Ovary (tissue), 9 donors: Measurements from ENCODE around the gene GGT6. TPM values are rescaled to one million over a fixed set of nuclear protein-coding genes. Genes with fewer than 3 reads are reported as not detected.
A peak's percentile ranks its signal among the peaks of the same experiment; 100 is the strongest.

Experiments used
- DNase-seq, 5 donors: peaks; one replicate each; pipeline ENCODE4 v3.0.0-alpha.2; 2019 to 2020
- H3K27ac ChIP-seq, 2 donors: fragments of 200-600 bp; one replicate each; pipeline versions ENCODE4 v1.5.1 to v1.8.0; 2019 to 2022
- H3K27me3 ChIP-seq: fragments of 200-600 bp; one replicate; pipeline ENCODE4 v1.8.0; 2022
- H3K36me3 ChIP-seq: fragments of 200-600 bp; sonication (generic); one replicate; pipeline ENCODE4 v1.5.1; 2019
- H3K4me1 ChIP-seq: one replicate; pipeline ENCODE4 v1.8.1; 2013; ENCODE audit warnings: mild to moderate bottlenecking, moderate library complexity; ENCODE audit not compliant: insufficient read depth
- H3K4me3 ChIP-seq: fragments of 200-600 bp; sonication (generic); one replicate; pipeline ENCODE4 v1.5.1; 2017
- H3K9me3 ChIP-seq, 2 donors: fragments of 200-600 bp in 1 of 2; sonication (generic) in 1 of 2; one replicate each; pipeline versions ENCODE4 v1.5.1 to v1.8.1; 2013 to 2019; ENCODE audit warnings: mild to moderate bottlenecking in 1 of 2, moderate library complexity in 1 of 2
- CTCF ChIP-seq, 3 donors: fragments of 450-650 bp in 2 of 3; fragments of 200-600 bp in 1 of 3; IDR thresholded peaks; one replicate each; pipeline versions ENCODE4 v1.5.1 to v1.8.0; 2016 to 2022; ENCODE audit warnings: antibody characterized with exemption in 3 of 3, mild to moderate bottlenecking in 1 of 3
- EP300 ChIP-seq: sonication (generic); formaldehyde crosslinking; IDR thresholded peaks from one replicate; pipeline ENCODE4 v1.6.1; 2017; ENCODE audit warnings: antibody characterized with exemption
- POLR2A ChIP-seq: fragments of 450-650 bp; IDR thresholded peaks from one replicate; pipeline ENCODE4 v1.6.1; 2017; ENCODE audit warnings: antibody characterized with exemption, mild to moderate bottlenecking, moderate library complexity
- WGBS, 3 donors: extraction: QIAGEN DNeasy Blood & Tissue Kit in 1 of 3; methylation state at CpG; one replicate each; pipeline versions ENCODE4 v1.1.5 to v1.1.7; 2013 to 2017; 5-methylcytosine and 5-hydroxymethylcytosine counted together
- intact Hi-C, 4 donors: fragments of 100-400 bp; cut with DNase I; formaldehyde crosslinking; loops; one replicate each; pipeline versions ENCODE4 v1.11.0 to v1.15.1; 2022 to 2023
- polyA plus RNA-seq, 2 donors: library from polyadenylated mRNA; stranded (reverse); fragments of 200-250 nt in 1 of 2; fragments of 350-450 nt in 1 of 2; fragmentation: Illumina TruSeq in 1 of 2; extraction: RNeasy Lipid Tissue Mini Kit (QIAGEN cat#74804) in 1 of 2; gene quantifications; one replicate each; pipeline ENCODE4 v1.2.3, GENCODE V29; 2013 to 2014
- total RNA-seq, 7 donors: library from RNA; depleted of rRNA in 2 of 7; stranded (reverse); fragments of >200 nt in 2 of 7; fragmentation: NEBNext Ultra II Directional in 3 of 7; extraction: Animal tissue kit (Norgen Biotek cat#: 25700) in 3 of 7; gene quantifications; one replicate each; pipeline versions ENCODE4 v1.1.0 to v1.2.4, GENCODE V29; 2016 to 2023
- donor health status: DM: no; HTN: no; CAD: no; lungs with moderate emphysema.
- donor health status: DM: no; HTN: no; CAD: no.
- donor health status: Bipolar disorder and iron deficiency.
- donor health status: DM: yes; HTN: yes; CAD: no.
- donor health status: DM: no; HTN: no; CAD: no.
- donor health status: DM: yes; HTN: yes; CAD: no.

GGT6 gene
- total and polyA plus RNA-seq, 9 donors: 0.08 to 31.5 (median 1.1) TPM

GRCh38 chr17:4559139-4559791, 1.1 kb downstream of the GGT6 start:
- Histone ChIP-seq H3K4me1 (peaks cover 11% of the 10 kb centered on the region), H3K27me3 (no peaks in the 10 kb centered on the region), H3K9me3 (no peaks in the 10 kb centered on the region), H3K27ac (no peak overlapping the region), H3K36me3 (no peaks in the 10 kb centered on the region), H3K4me3 (no peak overlapping the region)
- TF ChIP-seq CTCF (IDR thresholded peaks at IDR 0.05) (no peak), POLR2A (no peak), EP300 (no peak)
- 59 to 60% (median 59%) methylated on average over 15 to 17 of the region's 17 CpGs for WGBS, 3 donors
- peak in 3 of 5 donors; percentile 24 to 46 (median 34) for DNase-seq
- intact Hi-C loops: loop anchor here in 1 of 4 donors (10.0 kb wide), 1 partner anchor 134 kb away; no protein-coding TSS in a partner anchor

GRCh38 chr17:4558347-4558971, 1.9 kb downstream of the GGT6 start:
- intact Hi-C loops: loop anchor here in 1 of 4 donors (10.0 kb wide), 1 partner anchor 134 kb away; no protein-coding TSS in a partner anchor
- TF ChIP-seq POLR2A (no peak), CTCF (IDR thresholded peaks at IDR 0.05) (no peak), EP300 (no peak)
- peaks cover 11% of the 10 kb centered on the region for H3K4me1 ChIP-seq
- H3K9me3 ChIP-seq: no peaks in the 10 kb centered on the region
- H3K36me3 ChIP-seq: no peaks in the 10 kb centered on the region
- no peak overlapping the region for H3K4me3 ChIP-seq
- no peak overlapping the region for H3K27ac ChIP-seq
- 87 to 92% (median 90%) methylated on average over 22 to 24 of the region's 24 CpGs for WGBS, 3 donors
- H3K27me3 ChIP-seq: no peaks in the 10 kb centered on the region
- DNase-seq: no peak

- H3K36me3 ChIP-seq: no peaks in the 10 kb centered on the region
- DNase-seq: no peak
- H3K27me3 ChIP-seq: no peaks in the 10 kb centered on the region
- H3K4me3 ChIP-seq: no peak overlapping the region
- no peak for TF ChIP-seq POLR2A
- TF ChIP-seq CTCF (IDR thresholded peaks at IDR 0.05): no peak
- no peak overlapping the region for H3K27ac ChIP-seq
- no peaks in the 10 kb centered on the region for H3K9me3 ChIP-seq
- peaks cover 11% of the 10 kb centered on the region for H3K4me1 ChIP-seq
- 83 to 89% (median 86%) methylated on average over 6 of the region's 6 CpGs for WGBS, 3 donors
- intact Hi-C loops: loop anchor here in 1 of 4 donors (10.0 kb wide), 1 partner anchor 133 kb away; no protein-coding TSS in a partner anchor
Observed at GRCh38 chr17:4557626-4558346, 2.6 kb downstream of the GGT6 start.

GRCh38 chr17:4556996-4557395, 3.4 kb downstream of the GGT6 start:
- Histone ChIP-seq H3K9me3 (no peaks in the 10 kb centered on the region), H3K4me1 (peaks cover 11% of the 10 kb centered on the region), H3K27me3 (no peaks in the 10 kb centered on the region), H3K27ac (no peak overlapping the region), H3K36me3 (no peaks in the 10 kb centered on the region), H3K4me3 (no peak overlapping the region)
- DNase-seq: no peak
- no peak for TF ChIP-seq CTCF (IDR thresholded peaks at IDR 0.05)
- no peak for TF ChIP-seq POLR2A
- no peak for TF ChIP-seq EP300
- intact Hi-C loops: loop anchor here in 1 of 4 donors (10.0 kb wide), 1 partner anchor 132 kb away; no protein-coding TSS in a partner anchor
- 70 to 88% (median 86%) methylated on average over 4 of the region's 4 CpGs for WGBS, 3 donors
